GM19043 (cell line): ENCODE measurements around the gene TNFRSF19.

Source experiments
- ATAC-seq: cut with Tn5 transposase; IDR thresholded peaks from one replicate; pipeline ENCODE4 v1.9.1; 2021; ENCODE audit warnings: low read depth; ENCODE audit not compliant: unreplicated experiment

TNFRSF19 gene

GRCh38 chr13:23600534-23600933 is 30.3 kb downstream of the TNFRSF19 start:
- no peak for ATAC-seq

GRCh38 chr13:23605831-23606230 is 35.6 kb downstream of the TNFRSF19 start:
- no peak for ATAC-seq

GRCh38 chr13:23608138-23608537 is 37.9 kb downstream of the TNFRSF19 start:
- ATAC-seq, result no peak

- ATAC-seq, result no peak
Observed at GRCh38 chr13:23608701-23609413, 38.6 kb downstream of the TNFRSF19 start.

- ATAC-seq, result no peak
Observed at GRCh38 chr13:23609414-23609760, 39.2 kb downstream of the TNFRSF19 start.

- no peak for ATAC-seq
Observed at GRCh38 chr13:23609874-23610576, 39.8 kb downstream of the TNFRSF19 start.

GRCh38 chr13:23610966-23611491 is 40.8 kb downstream of the TNFRSF19 start:
- ATAC-seq, result no peak

GRCh38 chr13:23612182-23612581 is 42.0 kb downstream of the TNFRSF19 start:
- no peak for ATAC-seq

GRCh38 chr13:23612731-23613130 is 42.5 kb downstream of the TNFRSF19 start:
- ATAC-seq, result no peak

- ATAC-seq, result no peak
Observed at GRCh38 chr13:23613596-23613995, 43.4 kb downstream of the TNFRSF19 start.

GRCh38 chr13:23615395-23616081 is 45.3 kb downstream of the TNFRSF19 start:
- ATAC-seq, result no peak

- ATAC-seq, result no peak
Observed at GRCh38 chr13:23616228-23616627, 46.0 kb downstream of the TNFRSF19 start.

- no peak for ATAC-seq
Observed at GRCh38 chr13:23617551-23618024, 47.4 kb downstream of the TNFRSF19 start.

GRCh38 chr13:23618341-23618740 is 48.1 kb downstream of the TNFRSF19 start:
- no peak for ATAC-seq

- ATAC-seq, result no peak
Observed at GRCh38 chr13:23619068-23619855, 49.0 kb downstream of the TNFRSF19 start.

- no peak for ATAC-seq
Observed at GRCh38 chr13:23620211-23620610, 50.0 kb downstream of the TNFRSF19 start.

- ATAC-seq, result no peak
Observed at GRCh38 chr13:23620613-23621315, 50.6 kb downstream of the TNFRSF19 start.

- ATAC-seq, result no peak
Observed at GRCh38 chr13:23621316-23621645, 51.1 kb downstream of the TNFRSF19 start.

GRCh38 chr13:23622985-23623384 is 52.8 kb downstream of the TNFRSF19 start:
- ATAC-seq, result no peak

- ATAC-seq, result no peak
Observed at GRCh38 chr13:23623394-23623793, 53.2 kb downstream of the TNFRSF19 start.
